Measurements from ENCODE around the gene DUSP1. TPM values are rescaled to one million over a fixed set of nuclear protein-coding genes. Genes with fewer than 3 reads are reported as not detected.
A peak's percentile ranks its signal among the peaks of the same experiment; 100 is the strongest.

DUSP1 gene
- total and polyA plus RNA-seq, 8 donors, result 76.4 to 690 (median 288) TPM

- Histone ChIP-seq H3K27me3 (no peaks in the 10 kb centered on the region), H3K27ac (no peak overlapping the region), H3K4me1 (peaks cover 0 to 10% (median 6%) of the 10 kb centered on the region in 4 donors), H3K36me3 (no peaks in the 10 kb centered on the region), H3K9me3 (no peaks in the 10 kb centered on the region), H3K4me3 (no peak overlapping the region)
- intact Hi-C loops (cut with DNase I; ENCODE audit: low total_unique reads), result no loop called here
- 81 to 87% (median 84%) methylated on average over 6 of the region's 6 CpGs for WGBS, 5 donors
- DNase-seq, result no peak
- TF ChIP-seq CTCF (IDR thresholded peaks at IDR 0.05) (no peak), POLR2AphosphoS5 (IDR thresholded peaks at IDR 0.05) (no peak), POLR2A (IDR thresholded peaks at IDR 0.05) (no peak), EP300 (IDR thresholded peaks at IDR 0.05) (no peak)
Measured at GRCh38 chr5:172754596-172755356, 16.2 kb downstream of the DUSP1 start.

DNA sequence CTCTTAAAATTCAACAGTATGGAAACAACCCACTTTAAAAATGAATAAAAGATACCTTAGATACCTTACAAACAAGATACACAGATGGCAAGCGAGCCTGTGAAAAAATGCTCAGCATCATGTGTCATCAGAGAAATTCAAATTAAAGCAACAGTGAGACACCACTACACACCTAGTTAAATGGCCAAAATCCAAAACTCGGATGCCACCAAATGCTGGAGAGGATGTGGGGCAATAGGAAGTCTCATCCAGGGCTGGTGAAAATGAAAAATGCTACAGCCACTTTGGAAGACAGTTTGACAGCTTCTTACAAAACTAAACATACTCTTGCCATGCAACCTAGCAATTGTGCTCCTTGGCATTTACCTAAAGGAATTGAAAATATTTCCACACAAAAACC, 17.9 kb downstream of the DUSP1 start:
- Histone ChIP-seq H3K36me3 (no peaks in the 10 kb centered on the region), H3K27ac (no peak overlapping the region), H3K4me1 (peaks cover 0 to 20% (median 13%) of the 10 kb centered on the region in 4 donors), H3K4me3 (no peak overlapping the region), H3K27me3 (peaks cover 0 to 4% (median 0%) of the 10 kb centered on the region in 3 donors), H3K9me3 (no peaks in the 10 kb centered on the region)
- intact Hi-C loops (cut with DNase I; ENCODE audit: low total_unique reads), result no loop called here
- WGBS, 5 donors, result 60 to 80% (median 70%) methylated on average over 2 of the region's 2 CpGs
- no peak for TF ChIP-seq EP300 (IDR thresholded peaks at IDR 0.05)
- no peak for DNase-seq

GRCh38 chr5:172751761-172752510, 19.1 kb downstream of the DUSP1 start:
- DNase-seq, result no peak
- Histone ChIP-seq H3K27me3 (peaks cover 0 to 5% (median 0%) of the 10 kb centered on the region in 3 donors), H3K27ac (peak overlapping the region in 2 of 5 donors; percentile 32 to 82), H3K36me3 (no peaks in the 10 kb centered on the region), H3K4me1 (peaks cover 0 to 22% (median 13%) of the 10 kb centered on the region in 4 donors), H3K4me3 (no peak overlapping the region), H3K9me3 (no peaks in the 10 kb centered on the region)
- 74 to 84% (median 79%) methylated on average over 14 of the region's 14 CpGs for WGBS, 5 donors
- TF ChIP-seq POLR2A (IDR thresholded peaks at IDR 0.05), result no peak
- TF ChIP-seq EP300 (IDR thresholded peaks at IDR 0.05), result no peak
- TF ChIP-seq POLR2AphosphoS5 (IDR thresholded peaks at IDR 0.05), result no peak
- no peak for TF ChIP-seq CTCF (IDR thresholded peaks at IDR 0.05)
- intact Hi-C loops (cut with DNase I; ENCODE audit: low total_unique reads), result no loop called here

DNA sequence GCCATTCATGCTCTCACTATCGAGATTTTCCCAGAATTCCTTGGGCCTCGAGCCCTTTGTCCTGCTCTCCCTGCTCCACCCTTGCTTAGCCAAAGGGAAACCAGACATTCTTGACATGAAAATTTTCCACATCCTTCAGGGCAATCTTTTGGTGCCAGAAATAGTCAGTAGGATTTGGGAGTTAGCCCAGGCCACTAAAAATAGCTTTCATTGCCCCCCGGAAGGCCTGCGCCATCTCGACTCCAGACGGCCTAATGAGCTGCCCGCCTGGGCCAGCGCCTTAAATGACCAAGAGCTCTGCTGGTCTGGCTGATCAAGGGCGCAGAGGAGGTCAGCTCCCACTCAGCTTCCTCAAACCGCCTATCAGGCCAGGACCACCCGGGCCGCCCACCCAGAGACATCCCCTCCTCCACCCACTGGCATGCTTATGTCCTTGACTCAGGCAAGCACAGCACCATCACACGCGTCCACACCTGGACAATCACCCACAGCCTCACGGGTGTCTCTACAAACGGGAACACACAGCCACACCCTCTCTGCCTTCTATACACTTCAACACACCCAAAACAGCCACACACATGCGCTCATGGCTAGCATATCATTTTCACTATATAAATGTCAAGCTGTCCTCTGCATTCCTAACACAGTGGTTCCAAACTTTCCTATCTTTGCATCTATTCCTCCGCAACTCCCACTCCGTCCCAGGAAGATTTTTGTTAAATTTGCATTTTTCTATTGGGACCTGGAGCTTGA, 20.9 kb downstream of the DUSP1 start:
- no peak for TF ChIP-seq POLR2A (IDR thresholded peaks at IDR 0.05)
- peak in 2 of 3 donors; percentile 51 to 77 for TF ChIP-seq POLR2AphosphoS5 (IDR thresholded peaks at IDR 0.05)
- peak; percentile 8 for TF ChIP-seq EP300 (IDR thresholded peaks at IDR 0.05)
- peaks cover 0 to 26% (median 15%) of the 10 kb centered on the region in 4 donors for H3K4me1 ChIP-seq
- WGBS, 5 donors, result 50 to 74% (median 67%) methylated on average over 17 to 19 of the region's 19 CpGs
- peak overlapping the region in 4 of 5 donors; percentile 38 to 82 (median 72) for H3K27ac ChIP-seq
- peaks cover 0 to 5% (median 0%) of the 10 kb centered on the region in 3 donors for H3K27me3 ChIP-seq
- H3K36me3 ChIP-seq, result no peaks in the 10 kb centered on the region
- intact Hi-C loops (cut with DNase I; ENCODE audit: low total_unique reads), result no loop called here
- no peaks in the 10 kb centered on the region for H3K9me3 ChIP-seq
- no peak overlapping the region for H3K4me3 ChIP-seq
- peak in 1 of 2 donors; percentile 58 for DNase-seq

DNA sequence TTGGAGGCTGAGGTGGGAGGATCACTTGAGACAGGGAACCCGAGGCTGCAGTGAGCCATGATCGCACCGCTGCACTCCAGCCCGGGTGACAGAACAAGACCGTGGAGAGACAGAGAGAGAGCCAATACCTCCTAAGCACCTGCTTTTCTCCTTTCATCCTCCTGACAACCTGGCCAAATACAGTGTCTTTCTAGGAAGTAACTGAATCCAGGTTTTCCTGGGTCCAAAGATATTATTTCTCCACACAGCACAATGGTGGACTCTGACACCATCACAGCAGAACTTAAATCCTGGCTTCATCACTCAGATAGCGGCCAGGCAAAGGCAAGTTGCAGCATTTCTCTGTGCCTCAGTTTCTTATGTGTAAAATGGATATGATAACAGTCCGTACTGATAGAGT, 21.9 kb downstream of the DUSP1 start:
- Histone ChIP-seq H3K9me3 (no peaks in the 10 kb centered on the region), H3K4me1 (peaks cover 0 to 32% (median 18%) of the 10 kb centered on the region in 4 donors), H3K27ac (peak overlapping the region in 4 of 5 donors; percentile 38 to 82 (median 72)), H3K27me3 (peaks cover 0 to 5% (median 0%) of the 10 kb centered on the region in 3 donors), H3K4me3 (no peak overlapping the region), H3K36me3 (no peaks in the 10 kb centered on the region)
- TF ChIP-seq POLR2AphosphoS5 (IDR thresholded peaks at IDR 0.05) (no peak), POLR2A (IDR thresholded peaks at IDR 0.05) (no peak), EP300 (IDR thresholded peaks at IDR 0.05) (no peak), CTCF (IDR thresholded peaks at IDR 0.05) (no peak)
- 88 to 96% (median 92%) methylated on average over 7 of the region's 7 CpGs for WGBS, 5 donors
- intact Hi-C loops (cut with DNase I; ENCODE audit: low total_unique reads), result no loop called here
- no peak for DNase-seq
